Measurements from ENCODE around the gene UBL4A.

DNA sequence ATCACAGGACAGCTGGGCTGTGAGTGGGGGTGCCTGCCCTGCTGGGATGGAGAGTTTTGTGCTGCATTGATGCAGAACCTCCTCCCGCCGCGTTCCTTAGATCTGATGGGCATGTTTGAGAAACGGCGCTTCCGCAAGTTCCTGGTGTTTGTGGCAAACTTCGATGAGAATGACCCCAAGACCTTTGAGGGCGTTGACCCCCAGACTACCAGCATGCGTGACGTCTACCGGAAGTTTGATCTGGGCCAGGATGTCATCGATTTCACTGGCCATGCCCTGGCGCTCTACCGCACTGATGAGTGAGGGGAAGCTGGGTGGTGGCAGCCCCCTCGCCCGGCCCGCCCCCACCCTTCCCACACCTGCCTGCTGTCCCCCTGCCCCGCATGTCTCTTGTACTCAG is 46.6 kb downstream of the UBL4A start:
- TF ChIP-seq, protein P1, sequence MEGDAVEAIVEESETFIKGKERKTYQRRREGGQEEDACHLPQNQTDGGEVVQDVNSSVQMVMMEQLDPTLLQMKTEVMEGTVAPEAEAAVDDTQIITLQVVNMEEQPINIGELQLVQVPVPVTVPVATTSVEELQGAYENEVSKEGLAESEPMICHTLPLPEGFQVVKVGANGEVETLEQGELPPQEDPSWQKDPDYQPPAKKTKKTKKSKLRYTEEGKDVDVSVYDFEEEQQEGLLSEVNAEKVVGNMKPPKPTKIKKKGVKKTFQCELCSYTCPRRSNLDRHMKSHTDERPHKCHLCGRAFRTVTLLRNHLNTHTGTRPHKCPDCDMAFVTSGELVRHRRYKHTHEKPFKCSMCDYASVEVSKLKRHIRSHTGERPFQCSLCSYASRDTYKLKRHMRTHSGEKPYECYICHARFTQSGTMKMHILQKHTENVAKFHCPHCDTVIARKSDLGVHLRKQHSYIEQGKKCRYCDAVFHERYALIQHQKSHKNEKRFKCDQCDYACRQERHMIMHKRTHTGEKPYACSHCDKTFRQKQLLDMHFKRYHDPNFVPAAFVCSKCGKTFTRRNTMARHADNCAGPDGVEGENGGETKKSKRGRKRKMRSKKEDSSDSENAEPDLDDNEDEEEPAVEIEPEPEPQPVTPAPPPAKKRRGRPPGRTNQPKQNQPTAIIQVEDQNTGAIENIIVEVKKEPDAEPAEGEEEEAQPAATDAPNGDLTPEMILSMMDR (IDR thresholded peaks at IDR 0.05), result no peak
- no peak for TF ChIP-seq POLR2A (IDR thresholded peaks at IDR 0.05)

Measured in thyroid gland (tissue), 4 donors.